Stimulated activated memory B cell treated with anti-CD40 and anti-IgM and Interleukin-4, amounts not matched to agents 10 μg/mL and 1 μg/mL and 100 μg/mL, for 72 hours (primary cell): ENCODE measurements around the gene HEMK1.
A peak's percentile ranks its signal among the peaks of the same experiment; 100 is the strongest.

ENCODE experiments used
- ATAC-seq: fragments of 150-1000 bp; cut with Tn5 transposase; 2 replicates; pipeline ENCODE4 v1.10.0; 2021
- H3K27ac Mint-ChIP-seq: one replicate; pipeline ENCODE4 v1.8.0; 2022; ENCODE audit warnings: mild to moderate bottlenecking, mixed read lengths
- H3K27me3 Mint-ChIP-seq: one replicate; pipeline ENCODE4 v1.8.0; 2022; ENCODE audit warnings: mixed read lengths
- H3K36me3 Mint-ChIP-seq: one replicate; pipeline ENCODE4 v1.8.0; 2022; ENCODE audit warnings: mixed read lengths
- H3K4me1 Mint-ChIP-seq: one replicate; pipeline ENCODE4 v1.8.0; 2022; ENCODE audit warnings: mixed read lengths
- H3K4me3 Mint-ChIP-seq: one replicate; pipeline ENCODE4 v1.8.0; 2022; ENCODE audit warnings: mild to moderate bottlenecking, moderate library complexity, mixed read lengths
- H3K9me3 Mint-ChIP-seq: one replicate; pipeline ENCODE4 v1.8.0; 2022; ENCODE audit warnings: mixed read lengths

Gene HEMK1

DNA sequence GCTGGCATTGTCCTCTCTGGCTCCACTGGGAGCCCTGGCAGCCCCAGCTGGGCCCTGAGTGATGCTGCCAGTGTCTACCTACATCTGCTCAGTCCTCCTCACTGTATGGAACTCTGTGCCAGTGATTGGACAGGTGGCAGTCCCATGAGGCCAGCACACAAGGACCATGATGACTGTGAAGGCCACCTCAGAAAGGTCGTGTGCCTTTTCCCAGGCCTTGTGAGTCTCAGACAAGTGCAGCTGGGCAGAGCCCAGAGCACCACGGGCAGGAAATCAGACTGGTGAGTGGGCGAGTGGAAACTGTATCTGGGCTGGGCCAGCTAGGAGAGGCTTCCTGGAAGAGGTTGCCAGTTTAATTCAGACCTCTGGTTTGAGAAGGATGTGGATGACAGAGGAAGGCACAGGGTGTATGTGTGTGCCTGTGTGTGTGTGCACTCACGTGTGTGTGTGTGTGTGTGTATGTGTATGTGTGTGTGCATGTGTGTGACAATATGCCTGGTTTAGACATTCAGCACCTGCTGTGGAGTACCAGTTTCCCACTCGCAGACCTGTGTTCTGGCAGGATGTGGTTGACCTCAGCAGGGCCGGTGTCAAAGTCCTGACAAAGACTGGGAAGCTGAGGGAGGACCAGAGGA, 54.6 kb downstream of the HEMK1 start:
- peaks cover 32% of the 10 kb centered on the region for H3K36me3 Mint-ChIP-seq
- H3K27ac Mint-ChIP-seq, result peak overlapping the region; percentile 57
- H3K4me3 Mint-ChIP-seq, result peak overlapping the region; percentile 38
- no peaks in the 10 kb centered on the region for H3K27me3 Mint-ChIP-seq
- peak; percentile 87 for ATAC-seq
- no peaks in the 10 kb centered on the region for H3K9me3 Mint-ChIP-seq
- H3K4me1 Mint-ChIP-seq, result peaks cover 76% of the 10 kb centered on the region

DNA sequence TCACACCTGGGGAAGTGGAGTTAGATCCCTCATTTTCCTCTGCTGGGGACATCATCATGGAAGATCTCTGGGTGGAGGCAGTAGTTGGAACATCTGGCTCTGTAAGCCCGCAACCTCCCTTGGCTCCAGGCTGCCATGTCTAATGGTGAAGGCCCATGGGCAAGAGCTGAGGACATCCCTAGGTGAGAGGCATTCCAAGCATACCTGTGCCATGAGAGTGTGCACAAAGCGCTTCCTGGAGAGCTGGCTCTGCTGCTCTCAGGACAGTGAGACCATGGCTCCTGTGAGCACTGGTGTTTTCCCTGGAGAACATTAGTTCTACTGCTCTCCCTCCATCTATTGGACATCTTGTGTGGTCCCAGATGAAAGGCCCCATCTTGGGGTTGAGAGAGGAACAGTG, 55.3 kb downstream of the HEMK1 start:
- Mint-ChIP-seq H3K27ac (peak overlapping the region; percentile 57), H3K36me3 (peaks cover 32% of the 10 kb centered on the region), H3K4me1 (peaks cover 76% of the 10 kb centered on the region), H3K9me3 (no peaks in the 10 kb centered on the region), H3K4me3 (no peak overlapping the region), H3K27me3 (no peaks in the 10 kb centered on the region)
- no peak for ATAC-seq

DNA sequence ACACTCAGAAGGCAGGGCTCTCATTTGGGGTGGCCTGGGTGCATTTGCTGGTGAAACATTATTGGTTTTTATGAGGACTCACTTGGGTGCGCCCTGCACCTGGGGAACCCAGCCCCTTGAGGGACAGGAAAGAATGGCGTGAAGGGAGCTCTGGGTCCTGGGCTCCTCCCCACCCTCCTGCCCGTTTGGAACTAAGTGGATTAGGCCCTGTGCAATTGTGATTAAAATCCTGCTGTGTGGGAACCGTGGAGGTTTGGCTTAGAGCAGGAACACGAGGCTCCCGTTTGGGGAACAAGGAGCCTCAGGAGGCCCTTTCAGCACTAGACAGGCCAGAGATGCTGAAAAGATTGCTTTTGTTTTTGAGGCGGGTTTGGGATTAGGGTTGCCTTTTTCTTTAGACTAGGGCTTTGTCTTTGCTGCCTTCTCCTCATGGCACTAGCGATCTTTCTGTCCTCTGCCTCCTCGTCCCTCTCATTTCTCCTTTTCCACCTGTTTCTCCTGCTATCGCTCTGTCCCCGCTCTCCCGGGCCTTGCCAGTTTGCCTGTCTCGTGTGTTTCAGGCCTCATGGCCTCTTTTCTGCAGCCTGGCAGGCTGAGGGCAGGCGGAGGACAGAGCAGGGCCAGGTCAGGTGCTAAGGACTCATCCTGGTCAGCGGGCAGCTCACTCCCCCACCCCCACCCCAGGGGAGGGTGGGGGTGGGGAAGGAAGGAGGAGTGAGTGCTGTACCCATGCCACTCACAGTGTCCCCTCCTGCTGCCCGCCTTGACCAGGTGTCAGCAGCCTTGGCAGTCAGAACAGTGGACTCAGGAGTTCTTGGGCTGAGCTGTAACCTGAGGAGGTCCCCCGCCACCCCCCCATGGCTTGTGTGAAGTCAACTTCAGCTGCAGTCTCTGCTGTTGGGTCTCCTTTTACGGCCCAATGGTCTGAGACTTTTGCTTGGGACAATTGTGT, 56.2 kb downstream of the HEMK1 start:
- no peaks in the 10 kb centered on the region for H3K27me3 Mint-ChIP-seq
- peaks cover 76% of the 10 kb centered on the region for H3K4me1 Mint-ChIP-seq
- H3K36me3 Mint-ChIP-seq, result peaks cover 27% of the 10 kb centered on the region
- no peak overlapping the region for H3K4me3 Mint-ChIP-seq
- no peaks in the 10 kb centered on the region for H3K9me3 Mint-ChIP-seq
- no peak overlapping the region for H3K27ac Mint-ChIP-seq
- no peak for ATAC-seq

DNA sequence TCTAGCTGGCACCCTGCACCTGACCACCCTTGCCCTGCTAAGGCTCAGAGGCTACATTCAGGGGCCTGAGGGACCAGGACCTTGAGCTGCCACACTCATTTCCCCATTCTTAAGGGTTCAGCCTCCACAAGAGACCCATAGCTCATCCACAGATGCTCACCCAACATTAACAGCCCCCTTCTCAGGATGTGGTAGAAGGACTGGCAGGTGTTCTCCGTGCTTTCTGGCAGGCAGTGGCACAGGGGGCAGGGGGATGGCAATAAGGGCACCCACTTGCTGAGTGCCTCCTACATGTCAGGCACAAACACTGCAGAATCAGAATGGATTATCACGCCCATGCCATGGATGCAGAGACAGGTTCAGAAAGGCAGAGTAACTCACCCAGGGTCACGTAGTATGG, 57.1 kb downstream of the HEMK1 start:
- Mint-ChIP-seq H3K27me3 (no peaks in the 10 kb centered on the region), H3K36me3 (peaks cover 22% of the 10 kb centered on the region), H3K27ac (no peak overlapping the region), H3K4me3 (no peak overlapping the region), H3K9me3 (no peaks in the 10 kb centered on the region), H3K4me1 (peaks cover 80% of the 10 kb centered on the region)
- ATAC-seq, result no peak

DNA sequence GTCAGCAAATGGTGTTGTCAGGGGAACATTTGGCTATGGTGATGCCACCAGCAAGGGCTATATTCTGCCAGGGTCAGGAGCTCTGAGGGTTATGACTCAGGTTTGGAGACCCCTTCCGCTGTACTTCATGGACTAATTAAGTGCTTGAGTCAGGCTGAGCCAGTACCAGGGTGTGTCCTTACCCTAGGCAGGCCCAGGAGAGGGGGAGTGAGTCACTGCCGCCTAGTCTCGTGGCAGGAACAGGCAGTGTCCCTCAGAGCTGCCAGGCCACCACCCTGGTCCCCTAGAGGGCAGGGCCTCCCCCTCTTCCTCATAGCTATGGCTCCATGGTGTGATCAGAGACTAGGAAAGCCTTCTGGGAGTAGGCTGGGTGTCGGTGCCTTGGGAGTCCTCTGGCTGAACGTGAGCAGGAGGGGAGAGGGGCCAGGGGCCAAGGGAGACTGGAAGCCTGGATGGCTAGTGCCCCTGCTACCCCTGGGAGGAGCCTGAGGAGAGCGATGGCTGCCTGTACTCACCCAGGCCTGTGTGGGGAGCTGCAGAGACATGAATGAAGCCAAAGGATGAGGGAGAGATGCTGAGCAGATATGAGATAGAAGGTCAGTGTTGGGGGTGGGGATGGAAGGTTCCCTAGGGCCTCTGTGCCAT, 58.2 kb downstream of the HEMK1 start:
- Mint-ChIP-seq H3K9me3 (no peaks in the 10 kb centered on the region), H3K4me3 (no peak overlapping the region), H3K27me3 (no peaks in the 10 kb centered on the region), H3K27ac (peak overlapping the region; percentile 29), H3K4me1 (peaks cover 88% of the 10 kb centered on the region), H3K36me3 (peaks cover 22% of the 10 kb centered on the region)
- no peak for ATAC-seq

DNA sequence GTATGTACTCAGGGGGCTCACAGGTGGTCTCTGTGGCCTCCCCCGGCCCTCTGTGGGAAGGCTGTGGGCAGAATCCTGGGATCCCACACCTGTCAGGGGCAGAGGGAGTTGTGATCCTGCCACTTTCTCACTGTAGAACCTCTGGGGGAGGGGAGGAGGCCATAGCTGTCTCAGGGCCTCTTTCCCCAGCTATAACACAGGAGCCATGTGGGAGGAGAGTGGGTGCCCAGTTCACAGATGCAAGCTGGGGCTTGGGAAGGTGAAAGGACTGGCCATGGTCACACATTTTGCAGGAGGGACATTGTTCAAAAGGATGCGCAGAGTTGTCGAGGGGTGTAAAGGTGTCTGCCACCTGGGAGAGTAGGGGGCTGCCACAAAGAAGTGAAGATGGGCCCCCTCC, 59.3 kb downstream of the HEMK1 start:
- ATAC-seq, result no peak
- Mint-ChIP-seq H3K4me1 (peaks cover 88% of the 10 kb centered on the region), H3K4me3 (no peak overlapping the region), H3K9me3 (no peaks in the 10 kb centered on the region), H3K36me3 (peaks cover 26% of the 10 kb centered on the region), H3K27ac (no peak overlapping the region), H3K27me3 (no peaks in the 10 kb centered on the region)

DNA sequence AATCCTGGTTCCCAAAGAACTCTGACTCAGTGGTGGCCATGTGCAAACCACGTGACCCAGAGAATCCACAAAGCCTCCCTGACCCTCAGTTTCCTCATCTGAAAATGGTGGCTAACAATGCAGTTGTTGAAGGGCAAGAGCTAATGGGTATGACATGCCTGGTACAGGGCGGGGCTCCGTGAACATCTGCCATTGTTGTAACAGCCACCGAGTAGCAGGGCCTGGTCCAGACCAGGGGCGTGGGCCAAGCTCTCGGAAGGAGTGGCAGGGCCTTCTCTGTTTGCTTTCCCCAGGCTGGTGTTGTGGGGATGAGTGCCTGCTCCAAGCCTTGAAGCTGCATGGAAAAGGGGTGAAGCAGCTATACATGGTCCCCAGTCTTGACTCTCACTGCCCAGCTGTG, 61.1 kb downstream of the HEMK1 start:
- Mint-ChIP-seq H3K27ac (no peak overlapping the region), H3K4me3 (no peak overlapping the region), H3K9me3 (no peaks in the 10 kb centered on the region), H3K27me3 (no peaks in the 10 kb centered on the region), H3K4me1 (peaks cover 81% of the 10 kb centered on the region), H3K36me3 (peaks cover 25% of the 10 kb centered on the region)
- no peak for ATAC-seq

DNA sequence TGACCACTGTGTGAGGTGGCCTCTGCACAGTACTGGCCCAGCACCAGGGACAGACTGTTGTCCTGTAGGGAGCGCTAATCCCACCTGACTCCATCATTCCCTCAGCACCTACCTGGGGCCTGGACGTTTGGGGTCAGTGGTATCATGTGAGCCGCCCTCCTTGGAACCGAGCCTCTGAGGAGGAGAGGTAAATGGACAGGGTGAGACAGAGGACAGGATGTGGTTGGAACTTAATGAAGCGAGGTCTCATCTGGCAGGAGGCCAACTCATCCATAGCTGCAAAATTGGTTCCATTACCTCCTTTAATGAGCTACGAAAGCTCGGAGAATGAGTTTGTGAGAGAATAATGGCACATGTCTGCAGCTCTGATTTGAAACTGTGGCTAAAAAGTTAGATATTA, 61.6 kb downstream of the HEMK1 start:
- H3K27me3 Mint-ChIP-seq, result no peaks in the 10 kb centered on the region
- no peak for ATAC-seq
- H3K27ac Mint-ChIP-seq, result no peak overlapping the region
- peaks cover 76% of the 10 kb centered on the region for H3K4me1 Mint-ChIP-seq
- H3K36me3 Mint-ChIP-seq, result peaks cover 25% of the 10 kb centered on the region
- H3K4me3 Mint-ChIP-seq, result no peak overlapping the region
- no peaks in the 10 kb centered on the region for H3K9me3 Mint-ChIP-seq

DNA sequence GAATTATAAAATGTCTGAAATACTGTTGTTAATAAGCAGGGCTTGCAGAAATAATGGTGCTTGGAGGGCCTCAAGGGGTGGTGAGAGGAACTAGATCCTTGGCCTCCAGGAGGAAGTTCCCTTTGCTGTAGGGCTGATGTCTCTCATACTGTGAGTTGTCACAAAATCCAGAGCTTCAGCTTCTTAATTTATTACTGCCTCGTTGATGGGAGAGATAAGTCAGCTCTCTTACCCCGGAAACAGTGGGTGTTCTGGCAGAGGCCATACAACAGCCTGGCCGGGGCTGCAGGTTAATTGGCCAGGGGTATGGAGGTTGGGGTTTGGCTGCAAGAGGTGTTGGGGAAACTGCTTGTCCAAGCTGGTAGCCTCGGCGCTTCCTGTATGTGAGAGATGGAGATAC, 63.1 kb downstream of the HEMK1 start:
- ATAC-seq, result peak; percentile 46
- Mint-ChIP-seq H3K27ac (peak overlapping the region; percentile 35), H3K9me3 (no peaks in the 10 kb centered on the region), H3K4me3 (no peak overlapping the region), H3K4me1 (peaks cover 77% of the 10 kb centered on the region), H3K36me3 (peaks cover 16% of the 10 kb centered on the region), H3K27me3 (no peaks in the 10 kb centered on the region)

DNA sequence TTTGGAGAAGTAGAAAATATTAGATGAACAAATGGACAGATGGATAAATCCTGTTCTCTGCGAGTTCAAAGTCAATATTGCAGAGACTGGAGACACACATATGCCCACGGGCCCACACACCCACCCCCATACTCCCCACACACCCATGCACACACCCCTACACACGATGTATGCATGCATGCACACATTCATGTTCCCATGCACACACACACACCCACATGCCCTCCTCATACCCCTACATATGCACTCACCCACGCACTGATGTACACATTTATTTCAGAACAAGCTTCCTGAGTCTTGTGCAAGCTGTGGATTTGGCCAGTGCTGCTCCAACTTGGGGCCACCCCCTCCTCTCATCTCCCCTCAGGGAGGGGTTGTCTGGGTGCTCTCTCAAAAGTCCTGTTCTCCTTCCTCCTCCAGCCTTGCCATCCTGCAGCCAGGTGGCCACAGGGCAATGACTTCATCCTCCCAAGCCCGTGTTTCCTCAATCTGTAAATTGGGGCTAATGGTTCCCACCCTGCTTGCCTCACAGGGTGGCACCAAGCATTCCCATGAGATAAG, 64.0 kb downstream of the HEMK1 start:
- Mint-ChIP-seq H3K4me1 (peaks cover 76% of the 10 kb centered on the region), H3K27me3 (no peaks in the 10 kb centered on the region), H3K36me3 (peaks cover 16% of the 10 kb centered on the region), H3K27ac (no peak overlapping the region), H3K4me3 (no peak overlapping the region), H3K9me3 (no peaks in the 10 kb centered on the region)
- no peak for ATAC-seq

DNA sequence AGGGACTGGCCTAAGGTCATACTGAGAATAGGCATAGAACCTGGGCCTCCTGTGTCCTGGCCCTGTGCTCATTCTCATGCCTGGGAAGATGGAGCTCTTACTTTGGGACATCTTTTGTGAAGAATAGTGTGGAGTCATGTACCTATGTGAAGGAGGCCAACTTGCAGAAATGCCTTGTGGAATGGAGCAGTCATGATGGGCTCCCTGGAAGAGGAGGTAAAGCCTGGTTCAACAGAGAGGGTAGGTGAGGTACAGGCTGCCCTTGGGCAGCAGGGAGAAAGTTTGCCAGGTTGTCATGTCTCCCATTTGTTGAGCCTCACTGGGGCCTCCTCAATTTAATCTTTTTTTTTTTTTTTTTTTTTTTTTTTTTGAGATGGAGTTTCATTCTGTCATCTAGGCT, 65.7 kb downstream of the HEMK1 start:
- peaks cover 58% of the 10 kb centered on the region for H3K4me1 Mint-ChIP-seq
- H3K36me3 Mint-ChIP-seq, result peaks cover 16% of the 10 kb centered on the region
- no peak overlapping the region for H3K4me3 Mint-ChIP-seq
- H3K27me3 Mint-ChIP-seq, result no peaks in the 10 kb centered on the region
- no peak for ATAC-seq
- H3K27ac Mint-ChIP-seq, result no peak overlapping the region
- no peaks in the 10 kb centered on the region for H3K9me3 Mint-ChIP-seq

DNA sequence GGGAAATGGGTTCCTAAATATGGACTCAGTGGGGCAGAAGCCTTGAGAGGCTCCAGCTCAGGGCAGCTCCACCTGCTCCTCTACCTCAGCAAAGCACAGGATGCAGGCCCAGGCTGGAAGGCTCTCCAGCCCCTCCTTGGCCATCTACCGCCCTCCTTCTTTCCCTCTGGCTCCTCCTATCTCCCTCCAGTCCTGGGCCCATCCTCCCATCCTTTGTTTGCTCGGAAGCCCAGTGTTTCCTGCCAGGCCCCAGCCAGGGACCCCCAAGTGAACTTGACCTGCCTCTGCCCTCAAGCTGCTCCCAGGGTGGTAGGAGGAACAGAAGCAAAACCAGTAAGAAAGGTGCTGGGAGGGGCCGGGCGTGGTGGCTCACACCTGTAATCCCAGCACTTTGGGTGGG, 67.7 kb downstream of the HEMK1 start:
- H3K9me3 Mint-ChIP-seq, result no peaks in the 10 kb centered on the region
- no peak for ATAC-seq
- no peak overlapping the region for H3K4me3 Mint-ChIP-seq
- H3K27me3 Mint-ChIP-seq, result no peaks in the 10 kb centered on the region
- H3K4me1 Mint-ChIP-seq, result peaks cover 39% of the 10 kb centered on the region
- no peak overlapping the region for H3K27ac Mint-ChIP-seq
- peaks cover 35% of the 10 kb centered on the region for H3K36me3 Mint-ChIP-seq

DNA sequence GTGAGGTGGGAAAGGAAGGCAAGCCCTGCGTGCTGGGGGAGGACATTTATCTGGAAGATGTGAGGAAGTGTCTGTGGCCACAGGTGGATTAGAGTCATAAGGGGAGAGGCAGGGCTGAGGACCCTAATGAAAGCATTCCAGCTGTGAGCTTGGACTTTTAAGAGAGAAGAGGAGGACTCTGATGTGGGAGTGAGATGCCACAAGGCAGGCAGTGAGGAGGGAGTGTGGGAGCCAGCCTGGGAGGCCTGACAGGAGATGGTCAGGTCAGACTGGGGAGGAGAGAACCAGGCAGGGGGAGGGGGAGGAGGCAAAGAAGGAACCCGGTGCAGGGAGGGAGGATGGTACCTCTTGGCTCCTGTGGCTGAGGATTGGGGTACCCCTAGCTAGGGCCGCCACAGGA, 68.6 kb downstream of the HEMK1 start:
- peaks cover 29% of the 10 kb centered on the region for H3K4me1 Mint-ChIP-seq

DNA sequence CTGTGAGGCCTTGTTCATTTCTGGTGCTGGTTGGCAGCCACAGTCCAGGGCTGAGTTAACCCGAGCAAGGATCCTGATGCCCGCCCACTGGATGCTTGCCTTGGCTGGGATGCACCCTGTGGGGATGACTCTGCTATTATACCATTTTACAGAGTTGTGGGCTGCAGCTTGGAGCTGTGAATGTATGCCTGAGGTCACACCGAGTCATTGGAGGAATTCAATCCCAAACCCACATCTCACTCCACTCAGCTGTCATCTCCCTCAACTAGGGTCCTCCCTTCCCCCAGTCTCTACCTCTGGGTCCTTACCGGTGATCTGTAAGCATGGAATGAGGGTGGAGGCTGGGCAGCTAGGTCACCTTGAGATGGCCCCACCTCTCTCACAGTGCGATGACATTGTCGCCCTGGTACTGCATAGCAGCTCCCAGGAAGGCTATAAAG, 69.8 kb downstream of the HEMK1 start:
- Mint-ChIP-seq H3K27ac (no peak overlapping the region), H3K4me1 (peaks cover 18% of the 10 kb centered on the region), H3K27me3 (no peaks in the 10 kb centered on the region), H3K4me3 (no peak overlapping the region), H3K36me3 (peaks cover 39% of the 10 kb centered on the region), H3K9me3 (no peaks in the 10 kb centered on the region)
- ATAC-seq, result no peak

More for the DNA sequence above, 68.6 kb downstream of the HEMK1 start:
- Mint-ChIP-seq H3K4me3 (no peak overlapping the region), H3K36me3 (peaks cover 40% of the 10 kb centered on the region), H3K27me3 (no peaks in the 10 kb centered on the region), H3K27ac (no peak overlapping the region), H3K9me3 (no peaks in the 10 kb centered on the region)
- ATAC-seq, result no peak

DNA sequence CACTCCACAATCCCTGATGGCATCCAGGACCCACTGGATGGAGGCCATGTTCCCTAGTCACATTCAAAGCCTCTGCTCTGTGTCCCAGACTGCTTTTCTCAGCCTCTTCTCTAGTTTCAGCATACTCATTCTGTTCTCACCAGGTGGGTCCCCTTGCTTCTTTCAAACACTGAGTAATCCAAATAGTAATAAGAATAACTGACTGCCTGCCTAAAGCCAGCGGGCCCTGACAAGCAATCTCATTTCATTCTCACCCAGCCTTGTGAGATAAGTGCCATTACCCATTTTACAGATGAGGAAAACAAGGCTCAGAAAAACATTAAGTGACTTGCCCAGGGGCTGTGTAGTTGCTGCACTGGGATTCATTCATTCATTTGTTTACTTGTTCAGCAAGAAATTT, 73.1 kb downstream of the HEMK1 start:
- no peak overlapping the region for H3K27ac Mint-ChIP-seq
- no peaks in the 10 kb centered on the region for H3K9me3 Mint-ChIP-seq
- no peaks in the 10 kb centered on the region for H3K27me3 Mint-ChIP-seq
- no peak overlapping the region for H3K4me3 Mint-ChIP-seq
- H3K4me1 Mint-ChIP-seq, result peaks cover 8% of the 10 kb centered on the region
- H3K36me3 Mint-ChIP-seq, result peaks cover 67% of the 10 kb centered on the region
- no peak for ATAC-seq
